Measurements from ENCODE around the gene ADAMTS14. TPM values are rescaled to one million over a fixed set of nuclear protein-coding genes. Genes with fewer than 3 reads are reported as not detected.

Gene ADAMTS14
- total RNA-seq, 1 donor from 2014 or later, result 29.8 TPM

GRCh38 chr10:70705121-70705861, 33.0 kb downstream of the ADAMTS14 start:
- H3K27ac Mint-ChIP-seq (ENCODE audit: unreplicated experiment), result no peak overlapping the region
- no peaks in the 10 kb centered on the region for H3K36me3 Mint-ChIP-seq (ENCODE audit: unreplicated experiment)
- peaks cover 7% of the 10 kb centered on the region for H3K4me1 Mint-ChIP-seq (ENCODE audit: low read depth, unreplicated experiment)
- H3K4me3 Mint-ChIP-seq (ENCODE audit: unreplicated experiment), result no peak overlapping the region
- DNase-seq, result no peak
- no peak for TF ChIP-seq CTCF (IDR thresholded peaks at IDR 0.05; ENCODE audit: partially characterized antibody, unreplicated experiment)
- no peaks in the 10 kb centered on the region for H3K27me3 Mint-ChIP-seq (ENCODE audit: unreplicated experiment)
- H3K9me3 Mint-ChIP-seq (ENCODE audit: unreplicated experiment), result peaks cover 4% of the 10 kb centered on the region

GRCh38 chr10:70711177-70711576, 38.9 kb downstream of the ADAMTS14 start:
- DNase-seq, result no peak
- H3K36me3 Mint-ChIP-seq (ENCODE audit: unreplicated experiment), result no peaks in the 10 kb centered on the region
- peaks cover 34% of the 10 kb centered on the region for H3K4me1 Mint-ChIP-seq (ENCODE audit: low read depth, unreplicated experiment)

GRCh38 chr10:70711911-70712310, 39.6 kb downstream of the ADAMTS14 start:
- Mint-ChIP-seq H3K27ac (ENCODE audit: unreplicated experiment) (peak overlapping the region; percentile 48), H3K27me3 (ENCODE audit: unreplicated experiment) (peaks cover 22% of the 10 kb centered on the region)
- TF ChIP-seq CTCF (IDR thresholded peaks at IDR 0.05; ENCODE audit: partially characterized antibody, unreplicated experiment), result no peak

More at GRCh38 chr10:70711177-70711576, 38.9 kb downstream of the ADAMTS14 start:
- no peak for TF ChIP-seq CTCF (IDR thresholded peaks at IDR 0.05; ENCODE audit: partially characterized antibody, unreplicated experiment)
- Mint-ChIP-seq H3K27me3 (ENCODE audit: unreplicated experiment) (peaks cover 16% of the 10 kb centered on the region), H3K27ac (ENCODE audit: unreplicated experiment) (peak overlapping the region; percentile 45), H3K9me3 (ENCODE audit: unreplicated experiment) (peaks cover 12% of the 10 kb centered on the region), H3K4me3 (ENCODE audit: unreplicated experiment) (no peak overlapping the region)

GRCh38 chr10:70714245-70714644, 41.9 kb downstream of the ADAMTS14 start:
- Mint-ChIP-seq H3K4me3 (ENCODE audit: unreplicated experiment) (no peak overlapping the region), H3K4me1 (ENCODE audit: low read depth, unreplicated experiment) (peaks cover 54% of the 10 kb centered on the region), H3K36me3 (ENCODE audit: unreplicated experiment) (no peaks in the 10 kb centered on the region), H3K27ac (ENCODE audit: unreplicated experiment) (peak overlapping the region; percentile 98), H3K27me3 (ENCODE audit: unreplicated experiment) (peaks cover 27% of the 10 kb centered on the region), H3K9me3 (ENCODE audit: unreplicated experiment) (peaks cover 21% of the 10 kb centered on the region)
- no peak for TF ChIP-seq CTCF (IDR thresholded peaks at IDR 0.05; ENCODE audit: partially characterized antibody, unreplicated experiment)
- DNase-seq, result no peak

More at GRCh38 chr10:70711911-70712310, 39.6 kb downstream of the ADAMTS14 start:
- Mint-ChIP-seq H3K9me3 (ENCODE audit: unreplicated experiment) (peaks cover 19% of the 10 kb centered on the region), H3K4me1 (ENCODE audit: low read depth, unreplicated experiment) (peaks cover 41% of the 10 kb centered on the region), H3K36me3 (ENCODE audit: unreplicated experiment) (no peaks in the 10 kb centered on the region), H3K4me3 (ENCODE audit: unreplicated experiment) (no peak overlapping the region)
- no peak for DNase-seq

- no peak for DNase-seq
- Mint-ChIP-seq H3K9me3 (ENCODE audit: unreplicated experiment) (peaks cover 21% of the 10 kb centered on the region), H3K4me1 (ENCODE audit: low read depth, unreplicated experiment) (peaks cover 54% of the 10 kb centered on the region), H3K27me3 (ENCODE audit: unreplicated experiment) (peaks cover 27% of the 10 kb centered on the region), H3K36me3 (ENCODE audit: unreplicated experiment) (no peaks in the 10 kb centered on the region), H3K27ac (ENCODE audit: unreplicated experiment) (peak overlapping the region; percentile 98), H3K4me3 (ENCODE audit: unreplicated experiment) (peak overlapping the region; percentile 57)
- TF ChIP-seq CTCF (IDR thresholded peaks at IDR 0.05; ENCODE audit: partially characterized antibody, unreplicated experiment), result no peak
Observed at GRCh38 chr10:70714951-70715350, 42.6 kb downstream of the ADAMTS14 start.

Measured in glutamatergic neuron (in vitro differentiated cells).